HEK293 (cell line): Measurements from ENCODE around the gene MRM1.

Source experiments
- CTCF ChIA-PET: fragments of 350-600 bp; formaldehyde crosslinking; extraction: SDS; loops from one replicate; lab custom pipeline; 2021; ENCODE audit warnings: antibody characterized with exemption; lab: Yijun Ruan, JAX
- POLR2A ChIA-PET: fragments of 300-600 bp; formaldehyde crosslinking; extraction: SDS; loops from one replicate; lab custom pipeline; 2020; ENCODE audit warnings: antibody characterized with exemption, inconsistent platforms; lab: Yijun Ruan, JAX
- H3K27ac ChIP-seq: fragments of 200-500 bp; sonication (Bioruptor generic); 2 replicates; pipeline ENCODE4 v1.5.1; 2014; ENCODE audit warnings: low read depth, low read length, control low read depth, inconsistent platforms; ENCODE audit errors: extremely low read depth
- H3K36me3 ChIP-seq, 2 experiments: fragments of 200-500 bp in 1 of 2; sonication (Bioruptor generic) in 1 of 2; 1 replicate in 1 of 2; 2 replicates in 1 of 2; pipeline ENCODE4 v1.5.1; 2014 to 2017; ENCODE audit warnings: inconsistent platforms in 2 of 2, low read length in 2 of 2; ENCODE audit not compliant: control insufficient read depth in 2 of 2, insufficient read depth in 1 of 2
- H3K4me1 ChIP-seq: fragments of 200-500 bp; sonication (Bioruptor generic); 2 replicates; pipeline ENCODE4 v1.5.1; 2014; ENCODE audit warnings: mild to moderate bottlenecking, low read length, inconsistent platforms; ENCODE audit not compliant: control insufficient read depth, insufficient read depth
- H3K4me3 ChIP-seq: 2 replicates; pipeline ENCODE4 v1.5.1; 2011; ENCODE audit warnings: low read depth, mild to moderate bottlenecking, control low read depth, low read length, moderate library complexity
- H3K9me3 ChIP-seq: fragments of 200-500 bp; sonication (Bioruptor generic); 2 replicates; pipeline ENCODE4 v1.5.1; 2014; ENCODE audit warnings: low read depth, low read length, inconsistent platforms; ENCODE audit not compliant: control insufficient read depth, insufficient read depth
- GLIS1 ChIP-seq: fragments of 450-650 bp; formaldehyde crosslinking; IDR thresholded peaks from 2 replicates; pipeline ENCODE4 v1.5.1; 2016; ENCODE audit warnings: missing biosample characterization, missing genetic modification characterization
- MYNN ChIP-seq: fragments of 450-650 bp; formaldehyde crosslinking; IDR thresholded peaks from 2 replicates; pipeline ENCODE4 v1.5.1; 2016; ENCODE audit warnings: missing biosample characterization, missing genetic modification characterization, borderline replicate concordance
- MZF1 ChIP-seq: fragments of 450-650 bp; formaldehyde crosslinking; IDR thresholded peaks from 2 replicates; pipeline ENCODE4 v1.5.1; 2017; ENCODE audit warnings: missing biosample characterization, missing genetic modification characterization, borderline replicate concordance
- ZBTB1 ChIP-seq: fragments of 450-650 bp; formaldehyde crosslinking; IDR thresholded peaks from 2 replicates; pipeline ENCODE4 v1.5.1; 2016; ENCODE audit warnings: missing biosample characterization, missing genetic modification characterization
- ZNF169 ChIP-seq: fragments of 450-650 bp; formaldehyde crosslinking; IDR thresholded peaks from 2 replicates; pipeline ENCODE4 v1.5.1; 2016; ENCODE audit warnings: missing biosample characterization, missing genetic modification characterization
- ZNF341 ChIP-seq: fragments of 450-650 bp; formaldehyde crosslinking; IDR thresholded peaks from 2 replicates; pipeline ENCODE4; 2016; ENCODE audit warnings: low read depth, missing biosample characterization, missing genetic modification characterization
- ZNF37A ChIP-seq: fragments of 450-650 bp; IDR thresholded peaks from 2 replicates; pipeline ENCODE4 v1.5.1; 2018; ENCODE audit warnings: missing biosample characterization, missing genetic modification characterization
- ZNF549 ChIP-seq: fragments of 450-650 bp; IDR thresholded peaks from 2 replicates; pipeline ENCODE4 v1.5.1; 2018; ENCODE audit warnings: missing biosample characterization, missing genetic modification characterization, mild to moderate bottlenecking, inconsistent platforms, moderate library complexity
- ZNF707 ChIP-seq: fragments of 450-650 bp; formaldehyde crosslinking; IDR thresholded peaks from 2 replicates; pipeline ENCODE4 v1.5.1; 2016; ENCODE audit warnings: missing biosample characterization, missing genetic modification characterization
- ZSCAN23 ChIP-seq: fragments of 450-650 bp; formaldehyde crosslinking; IDR thresholded peaks from 2 replicates; pipeline ENCODE4 v1.5.1; 2016; ENCODE audit warnings: missing biosample characterization, missing genetic modification characterization
- TF ChIP-seq, protein P1 (sequence below): fragments of 450-650 bp; formaldehyde crosslinking; IDR thresholded peaks from 2 replicates; pipeline ENCODE4 v1.5.1; 2016; ENCODE audit warnings: missing biosample characterization, missing genetic modification characterization
- TF ChIP-seq, protein P2 (sequence below): fragments of 450-650 bp; formaldehyde crosslinking; IDR thresholded peaks from 2 replicates; pipeline ENCODE4 v1.5.1; 2016; ENCODE audit warnings: missing biosample characterization, missing genetic modification characterization
- TF ChIP-seq, protein P3 (sequence below): fragments of 450-650 bp; formaldehyde crosslinking; conservative IDR thresholded peaks from 2 replicates; pipeline ENCODE4 v1.5.1; 2016; ENCODE audit warnings: low read depth, missing biosample characterization, missing genetic modification characterization
- TF ChIP-seq, protein P4 (sequence below): fragments of 450-650 bp; formaldehyde crosslinking; IDR thresholded peaks from 2 replicates; pipeline ENCODE4 v1.5.1; 2016; ENCODE audit warnings: missing biosample characterization, missing genetic modification characterization, borderline replicate concordance
- TF ChIP-seq, protein P5 (sequence below): fragments of 450-650 bp; IDR thresholded peaks from 2 replicates; pipeline ENCODE4 v1.5.1; 2018; ENCODE audit warnings: missing biosample characterization, missing genetic modification characterization

Gene MRM1

DNA sequence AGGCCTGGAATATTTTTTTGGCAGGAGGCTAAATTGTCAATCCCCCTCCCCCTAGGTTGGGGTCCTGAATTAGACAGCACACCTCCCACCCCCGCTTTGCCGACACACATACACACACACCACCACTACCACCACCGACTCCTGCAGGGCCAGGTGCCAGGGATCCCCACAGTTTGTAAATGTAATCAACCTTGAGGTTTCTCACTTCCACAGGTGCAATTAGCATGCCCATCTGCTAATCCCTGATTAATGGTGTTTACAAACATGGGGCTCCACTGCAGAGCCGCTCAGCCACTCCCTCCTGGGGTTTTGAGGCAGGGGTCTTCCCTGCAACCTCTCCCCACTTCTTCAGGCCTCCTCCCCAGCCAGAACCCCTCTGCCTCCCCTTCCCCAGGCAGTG lies 11.8 kb downstream of the MRM1 start (continued):
- TF ChIP-seq ZNF549 (tag by site-specific recombination) (no peak), MZF1 (no peak), ZBTB1 (no peak), MYNN (tag by site-specific recombination) (no peak), ZNF37A (no peak)
- TF ChIP-seq, protein P1, sequence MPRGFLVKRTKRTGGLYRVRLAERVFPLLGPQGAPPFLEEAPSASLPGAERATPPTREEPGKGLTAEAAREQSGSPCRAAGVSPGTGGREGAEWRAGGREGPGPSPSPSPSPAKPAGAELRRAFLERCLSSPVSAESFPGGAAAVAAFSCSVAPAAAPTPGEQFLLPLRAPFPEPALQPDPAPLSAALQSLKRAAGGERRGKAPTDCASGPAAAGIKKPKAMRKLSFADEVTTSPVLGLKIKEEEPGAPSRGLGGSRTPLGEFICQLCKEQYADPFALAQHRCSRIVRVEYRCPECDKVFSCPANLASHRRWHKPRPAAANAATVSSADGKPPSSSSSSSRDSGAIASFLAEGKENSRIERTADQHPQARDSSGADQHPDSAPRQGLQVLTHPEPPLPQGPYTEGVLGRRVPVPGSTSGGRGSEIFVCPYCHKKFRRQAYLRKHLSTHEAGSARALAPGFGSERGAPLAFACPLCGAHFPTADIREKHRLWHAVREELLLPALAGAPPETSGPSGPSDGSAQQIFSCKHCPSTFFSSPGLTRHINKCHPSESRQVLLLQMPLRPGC (tag by site-specific recombination): no peak
- TF ChIP-seq, protein P2, sequence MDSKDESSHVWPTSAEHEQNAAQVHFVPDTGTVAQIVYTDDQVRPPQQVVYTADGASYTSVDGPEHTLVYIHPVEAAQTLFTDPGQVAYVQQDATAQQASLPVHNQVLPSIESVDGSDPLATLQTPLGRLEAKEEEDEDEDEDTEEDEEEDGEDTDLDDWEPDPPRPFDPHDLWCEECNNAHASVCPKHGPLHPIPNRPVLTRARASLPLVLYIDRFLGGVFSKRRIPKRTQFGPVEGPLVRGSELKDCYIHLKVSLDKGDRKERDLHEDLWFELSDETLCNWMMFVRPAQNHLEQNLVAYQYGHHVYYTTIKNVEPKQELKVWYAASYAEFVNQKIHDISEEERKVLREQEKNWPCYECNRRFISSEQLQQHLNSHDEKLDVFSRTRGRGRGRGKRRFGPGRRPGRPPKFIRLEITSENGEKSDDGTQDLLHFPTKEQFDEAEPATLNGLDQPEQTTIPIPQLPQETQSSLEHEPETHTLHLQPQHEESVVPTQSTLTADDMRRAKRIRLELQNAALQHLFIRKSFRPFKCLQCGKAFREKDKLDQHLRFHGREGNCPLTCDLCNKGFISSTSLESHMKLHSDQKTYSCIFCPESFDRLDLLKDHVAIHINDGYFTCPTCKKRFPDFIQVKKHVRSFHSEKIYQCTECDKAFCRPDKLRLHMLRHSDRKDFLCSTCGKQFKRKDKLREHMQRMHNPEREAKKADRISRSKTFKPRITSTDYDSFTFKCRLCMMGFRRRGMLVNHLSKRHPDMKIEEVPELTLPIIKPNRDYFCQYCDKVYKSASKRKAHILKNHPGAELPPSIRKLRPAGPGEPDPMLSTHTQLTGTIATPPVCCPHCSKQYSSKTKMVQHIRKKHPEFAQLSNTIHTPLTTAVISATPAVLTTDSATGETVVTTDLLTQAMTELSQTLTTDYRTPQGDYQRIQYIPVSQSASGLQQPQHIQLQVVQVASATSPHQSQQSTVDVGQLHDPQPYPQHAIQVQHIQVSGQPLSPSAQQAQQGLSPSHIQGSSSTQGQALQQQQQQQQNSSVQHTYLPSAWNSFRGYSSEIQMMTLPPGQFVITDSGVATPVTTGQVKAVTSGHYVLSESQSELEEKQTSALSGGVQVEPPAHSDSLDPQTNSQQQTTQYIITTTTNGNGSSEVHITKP (tag by site-specific recombination): no peak

DNA sequence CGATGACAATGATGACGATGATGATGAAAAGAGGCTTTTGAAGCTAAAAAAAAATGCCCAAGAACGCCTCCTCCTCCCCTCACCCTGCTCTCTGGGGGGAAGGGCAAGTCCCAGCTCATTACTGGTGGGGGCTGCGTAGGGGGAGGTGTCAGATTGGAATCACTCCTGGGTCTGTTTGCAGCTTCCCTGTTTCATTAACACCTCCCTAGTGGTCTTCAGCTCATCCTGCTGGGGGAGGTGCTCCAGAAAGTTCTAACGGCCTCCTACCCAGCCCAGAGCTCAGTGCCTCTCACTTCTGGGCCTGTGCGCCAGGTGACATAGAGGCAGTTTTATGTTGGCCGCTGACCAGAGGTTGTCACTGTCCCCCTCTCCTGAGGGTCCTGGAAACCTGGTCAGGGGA lies 12.7 kb downstream of the MRM1 start:
- TF ChIP-seq GLIS1 (tag by site-specific recombination) (no peak), ZNF169 (tag by site-specific recombination) (no peak), ZNF707 (no peak), ZSCAN23 (no peak), ZNF341 (tag by site-specific recombination) (peak; percentile 40; the same call in 1 of the 2 replicates)
- TF ChIP-seq, protein P3, sequence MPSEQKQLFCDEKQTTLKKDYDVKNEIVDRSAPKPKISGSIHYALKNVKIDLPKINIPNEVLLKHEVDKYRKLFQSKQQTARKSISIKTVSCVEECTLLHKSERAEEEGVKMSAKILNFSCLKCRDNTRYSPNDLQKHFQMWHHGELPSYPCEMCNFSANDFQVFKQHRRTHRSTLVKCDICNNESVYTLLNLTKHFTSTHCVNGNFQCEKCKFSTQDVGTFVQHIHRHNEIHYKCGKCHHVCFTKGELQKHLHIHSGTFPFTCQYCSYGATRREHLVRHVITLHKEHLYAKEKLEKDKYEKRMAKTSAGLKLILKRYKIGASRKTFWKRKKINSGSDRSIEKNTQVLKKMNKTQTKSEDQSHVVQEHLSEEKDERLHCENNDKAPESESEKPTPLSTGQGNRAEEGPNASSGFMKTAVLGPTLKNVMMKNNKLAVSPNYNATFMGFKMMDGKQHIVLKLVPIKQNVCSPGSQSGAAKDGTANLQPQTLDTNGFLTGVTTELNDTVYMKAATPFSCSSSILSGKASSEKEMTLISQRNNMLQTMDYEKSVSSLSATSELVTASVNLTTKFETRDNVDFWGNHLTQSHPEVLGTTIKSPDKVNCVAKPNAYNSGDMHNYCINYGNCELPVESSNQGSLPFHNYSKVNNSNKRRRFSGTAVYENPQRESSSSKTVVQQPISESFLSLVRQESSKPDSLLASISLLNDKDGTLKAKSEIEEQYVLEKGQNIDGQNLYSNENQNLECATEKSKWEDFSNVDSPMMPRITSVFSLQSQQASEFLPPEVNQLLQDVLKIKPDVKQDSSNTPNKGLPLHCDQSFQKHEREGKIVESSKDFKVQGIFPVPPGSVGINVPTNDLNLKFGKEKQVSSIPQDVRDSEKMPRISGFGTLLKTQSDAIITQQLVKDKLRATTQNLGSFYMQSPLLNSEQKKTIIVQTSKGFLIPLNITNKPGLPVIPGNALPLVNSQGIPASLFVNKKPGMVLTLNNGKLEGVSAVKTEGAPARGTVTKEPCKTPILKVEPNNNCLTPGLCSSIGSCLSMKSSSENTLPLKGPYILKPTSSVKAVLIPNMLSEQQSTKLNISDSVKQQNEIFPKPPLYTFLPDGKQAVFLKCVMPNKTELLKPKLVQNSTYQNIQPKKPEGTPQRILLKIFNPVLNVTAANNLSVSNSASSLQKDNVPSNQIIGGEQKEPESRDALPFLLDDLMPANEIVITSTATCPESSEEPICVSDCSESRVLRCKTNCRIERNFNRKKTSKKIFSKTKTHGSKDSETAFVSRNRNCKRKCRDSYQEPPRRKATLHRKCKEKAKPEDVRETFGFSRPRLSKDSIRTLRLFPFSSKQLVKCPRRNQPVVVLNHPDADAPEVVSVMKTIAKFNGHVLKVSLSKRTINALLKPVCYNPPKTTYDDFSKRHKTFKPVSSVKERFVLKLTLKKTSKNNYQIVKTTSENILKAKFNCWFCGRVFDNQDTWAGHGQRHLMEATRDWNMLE (tag by site-specific recombination): no peak
- TF ChIP-seq, protein P4, sequence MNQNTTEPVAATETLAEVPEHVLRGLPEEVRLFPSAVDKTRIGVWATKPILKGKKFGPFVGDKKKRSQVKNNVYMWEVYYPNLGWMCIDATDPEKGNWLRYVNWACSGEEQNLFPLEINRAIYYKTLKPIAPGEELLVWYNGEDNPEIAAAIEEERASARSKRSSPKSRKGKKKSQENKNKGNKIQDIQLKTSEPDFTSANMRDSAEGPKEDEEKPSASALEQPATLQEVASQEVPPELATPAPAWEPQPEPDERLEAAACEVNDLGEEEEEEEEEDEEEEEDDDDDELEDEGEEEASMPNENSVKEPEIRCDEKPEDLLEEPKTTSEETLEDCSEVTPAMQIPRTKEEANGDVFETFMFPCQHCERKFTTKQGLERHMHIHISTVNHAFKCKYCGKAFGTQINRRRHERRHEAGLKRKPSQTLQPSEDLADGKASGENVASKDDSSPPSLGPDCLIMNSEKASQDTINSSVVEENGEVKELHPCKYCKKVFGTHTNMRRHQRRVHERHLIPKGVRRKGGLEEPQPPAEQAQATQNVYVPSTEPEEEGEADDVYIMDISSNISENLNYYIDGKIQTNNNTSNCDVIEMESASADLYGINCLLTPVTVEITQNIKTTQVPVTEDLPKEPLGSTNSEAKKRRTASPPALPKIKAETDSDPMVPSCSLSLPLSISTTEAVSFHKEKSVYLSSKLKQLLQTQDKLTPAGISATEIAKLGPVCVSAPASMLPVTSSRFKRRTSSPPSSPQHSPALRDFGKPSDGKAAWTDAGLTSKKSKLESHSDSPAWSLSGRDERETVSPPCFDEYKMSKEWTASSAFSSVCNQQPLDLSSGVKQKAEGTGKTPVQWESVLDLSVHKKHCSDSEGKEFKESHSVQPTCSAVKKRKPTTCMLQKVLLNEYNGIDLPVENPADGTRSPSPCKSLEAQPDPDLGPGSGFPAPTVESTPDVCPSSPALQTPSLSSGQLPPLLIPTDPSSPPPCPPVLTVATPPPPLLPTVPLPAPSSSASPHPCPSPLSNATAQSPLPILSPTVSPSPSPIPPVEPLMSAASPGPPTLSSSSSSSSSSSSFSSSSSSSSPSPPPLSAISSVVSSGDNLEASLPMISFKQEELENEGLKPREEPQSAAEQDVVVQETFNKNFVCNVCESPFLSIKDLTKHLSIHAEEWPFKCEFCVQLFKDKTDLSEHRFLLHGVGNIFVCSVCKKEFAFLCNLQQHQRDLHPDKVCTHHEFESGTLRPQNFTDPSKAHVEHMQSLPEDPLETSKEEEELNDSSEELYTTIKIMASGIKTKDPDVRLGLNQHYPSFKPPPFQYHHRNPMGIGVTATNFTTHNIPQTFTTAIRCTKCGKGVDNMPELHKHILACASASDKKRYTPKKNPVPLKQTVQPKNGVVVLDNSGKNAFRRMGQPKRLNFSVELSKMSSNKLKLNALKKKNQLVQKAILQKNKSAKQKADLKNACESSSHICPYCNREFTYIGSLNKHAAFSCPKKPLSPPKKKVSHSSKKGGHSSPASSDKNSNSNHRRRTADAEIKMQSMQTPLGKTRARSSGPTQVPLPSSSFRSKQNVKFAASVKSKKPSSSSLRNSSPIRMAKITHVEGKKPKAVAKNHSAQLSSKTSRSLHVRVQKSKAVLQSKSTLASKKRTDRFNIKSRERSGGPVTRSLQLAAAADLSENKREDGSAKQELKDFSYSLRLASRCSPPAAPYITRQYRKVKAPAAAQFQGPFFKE (tag by site-specific recombination): no peak
- TF ChIP-seq, protein P5, sequence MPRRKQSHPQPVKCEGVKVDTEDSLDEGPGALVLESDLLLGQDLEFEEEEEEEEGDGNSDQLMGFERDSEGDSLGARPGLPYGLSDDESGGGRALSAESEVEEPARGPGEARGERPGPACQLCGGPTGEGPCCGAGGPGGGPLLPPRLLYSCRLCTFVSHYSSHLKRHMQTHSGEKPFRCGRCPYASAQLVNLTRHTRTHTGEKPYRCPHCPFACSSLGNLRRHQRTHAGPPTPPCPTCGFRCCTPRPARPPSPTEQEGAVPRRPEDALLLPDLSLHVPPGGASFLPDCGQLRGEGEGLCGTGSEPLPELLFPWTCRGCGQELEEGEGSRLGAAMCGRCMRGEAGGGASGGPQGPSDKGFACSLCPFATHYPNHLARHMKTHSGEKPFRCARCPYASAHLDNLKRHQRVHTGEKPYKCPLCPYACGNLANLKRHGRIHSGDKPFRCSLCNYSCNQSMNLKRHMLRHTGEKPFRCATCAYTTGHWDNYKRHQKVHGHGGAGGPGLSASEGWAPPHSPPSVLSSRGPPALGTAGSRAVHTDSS (tag by site-specific recombination): peak; percentile 69; the same call in 1 of the 2 replicates
- Histone ChIP-seq H3K9me3 (no peaks in the 10 kb centered on the region), H3K27ac (no peak overlapping the region), H3K4me3 (no peak overlapping the region), H3K4me1 (no peaks in the 10 kb centered on the region; the same call in 1 of the 2 replicates), H3K36me3 (no peaks in the 10 kb centered on the region; a peak in 1 of 3 replicates)
- ChIA-PET CTCF (interaction anchor here (0.7 to 1.5 kb wide), 3 partner anchors 11 to 18 kb away, joined by 3 to 5 read pairs (median 5); no protein-coding TSS in a partner anchor), POLR2A (interaction anchor here (1.4 kb wide), 2 partner anchors 11 to 13 kb away, joined by 4 to 7 read pairs; partner anchors contain the start of gene MRM1)
